Liver (tissue), 3 donors: ENCODE results near the gene USP17L19.
"Not testable (repeated sequence)": the region's sequence is repeated elsewhere in the genome, so short reads cannot be mapped to it uniquely, and the experiment has no call there.

Experiments used
- CTCF ChIP-seq: fragments of 150-350 bp; IDR thresholded peaks from 2 replicates; pipeline ENCODE4 v1.5.1; 2017; ENCODE audit warnings: improper control_type of control experiment, low read depth, low read length; ENCODE audit not compliant: missing input control
- FOXA1 ChIP-seq: IDR thresholded peaks from 2 replicates; pipeline ENCODE4 v1.6.1; 2016; ENCODE audit warnings: antibody characterized with exemption
- HNF4G ChIP-seq: IDR thresholded peaks from 2 replicates; pipeline ENCODE4 v1.6.1; 2016; ENCODE audit warnings: antibody characterized with exemption
- MAX ChIP-seq: IDR thresholded peaks from 2 replicates; pipeline ENCODE4 v1.6.1; 2016; ENCODE audit warnings: antibody characterized with exemption
- REST ChIP-seq: IDR thresholded peaks from 2 replicates; pipeline ENCODE4 v1.6.1; 2016; ENCODE audit warnings: antibody characterized with exemption, mild to moderate bottlenecking
- RXRA ChIP-seq, 2 donors: IDR thresholded peaks; 2 replicates each; pipeline ENCODE4 v1.6.1; 2017 to 2018; ENCODE audit warnings: antibody characterized with exemption in 2 of 2, mild to moderate bottlenecking in 1 of 2
- TAF1 ChIP-seq: conservative IDR thresholded peaks from 2 replicates; pipeline ENCODE4 v1.6.1; 2016; ENCODE audit warnings: antibody characterized with exemption, mild to moderate bottlenecking
- YY1 ChIP-seq: IDR thresholded peaks from 2 replicates; pipeline ENCODE4 v1.6.1; 2016; ENCODE audit warnings: antibody characterized with exemption, mild to moderate bottlenecking
- donor health status: healthy.
- donor health status: healthy.

GRCh38 chr4:9214701-9215100, 38.5 kb upstream of the USP17L19 start:
- not testable (repeated sequence) for TF ChIP-seq FOXA1; CTCF; RXRA (IDR thresholded peaks at IDR 0.05); TAF1; HNF4G; YY1; REST; MAX
